Umbilical cord (tissue), 2 donors: ENCODE results near the gene FMNL1. TPM values are rescaled to one million over a fixed set of nuclear protein-coding genes. Genes with fewer than 3 reads are reported as not detected.

ENCODE experiments used
- DNase-seq: peaks from one replicate; pipeline ENCODE4 v3.0.0-alpha.2; 2015; ENCODE audit warnings: low spot score
- total RNA-seq: library from RNA; depleted of rRNA; stranded (reverse); fragments of >200 nt; gene quantifications from one replicate; pipeline ENCODE4 v1.2.3, GENCODE V29; 2014; ENCODE audit warnings: low replicate concordance; ENCODE audit not compliant: insufficient read depth

FMNL1 gene
- total RNA-seq, 1 donor from 2014 or later: 3.1 TPM

DNA sequence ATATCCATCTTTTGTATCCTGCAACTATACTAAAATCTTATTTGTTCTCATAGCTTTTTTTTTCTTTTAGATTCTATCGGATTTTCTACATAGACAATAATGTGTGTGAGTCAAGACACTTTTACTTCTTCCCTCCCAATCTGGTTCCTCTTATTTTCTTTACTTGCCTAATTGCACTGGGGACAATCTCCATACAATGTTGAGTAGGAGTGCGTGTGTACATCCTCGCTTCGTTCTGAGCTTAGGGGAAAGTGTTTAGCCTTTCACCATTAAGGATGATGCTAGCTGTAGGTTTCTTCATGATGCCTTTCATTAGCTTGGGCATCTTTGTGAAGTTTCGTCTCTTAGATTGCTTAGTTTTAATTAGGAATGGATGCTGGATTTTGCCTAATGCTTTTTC lies 37.3 kb downstream of the FMNL1 start:
- DNase-seq: no peak

DNA sequence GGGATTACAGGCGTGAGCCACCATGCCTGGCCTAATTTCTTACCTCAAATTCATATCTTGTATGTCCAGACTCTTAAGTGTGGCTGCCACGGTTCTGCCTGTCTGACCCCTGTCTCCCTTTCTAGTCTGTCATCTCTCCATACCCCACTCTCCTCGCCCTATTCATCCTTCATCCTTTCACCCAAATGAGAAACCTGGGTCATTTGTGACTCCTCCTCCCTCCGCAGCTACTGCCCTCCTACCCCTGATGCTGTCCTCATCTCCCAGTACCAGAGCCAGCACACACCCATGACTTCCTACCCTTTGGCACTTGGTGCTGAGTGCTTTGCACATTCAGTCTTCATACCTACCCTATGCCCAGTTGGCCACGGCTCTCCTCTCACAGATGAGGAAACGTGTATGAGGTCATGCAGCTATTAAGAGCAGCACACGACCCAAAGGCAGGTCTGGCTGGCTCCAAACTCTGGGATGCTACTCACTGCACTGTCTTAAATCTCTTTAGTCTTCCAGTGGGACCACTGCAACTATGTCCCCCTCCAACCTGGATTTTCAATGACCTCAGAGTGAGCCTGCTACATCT lies 38.6 kb downstream of the FMNL1 start:
- no peak for DNase-seq

DNA sequence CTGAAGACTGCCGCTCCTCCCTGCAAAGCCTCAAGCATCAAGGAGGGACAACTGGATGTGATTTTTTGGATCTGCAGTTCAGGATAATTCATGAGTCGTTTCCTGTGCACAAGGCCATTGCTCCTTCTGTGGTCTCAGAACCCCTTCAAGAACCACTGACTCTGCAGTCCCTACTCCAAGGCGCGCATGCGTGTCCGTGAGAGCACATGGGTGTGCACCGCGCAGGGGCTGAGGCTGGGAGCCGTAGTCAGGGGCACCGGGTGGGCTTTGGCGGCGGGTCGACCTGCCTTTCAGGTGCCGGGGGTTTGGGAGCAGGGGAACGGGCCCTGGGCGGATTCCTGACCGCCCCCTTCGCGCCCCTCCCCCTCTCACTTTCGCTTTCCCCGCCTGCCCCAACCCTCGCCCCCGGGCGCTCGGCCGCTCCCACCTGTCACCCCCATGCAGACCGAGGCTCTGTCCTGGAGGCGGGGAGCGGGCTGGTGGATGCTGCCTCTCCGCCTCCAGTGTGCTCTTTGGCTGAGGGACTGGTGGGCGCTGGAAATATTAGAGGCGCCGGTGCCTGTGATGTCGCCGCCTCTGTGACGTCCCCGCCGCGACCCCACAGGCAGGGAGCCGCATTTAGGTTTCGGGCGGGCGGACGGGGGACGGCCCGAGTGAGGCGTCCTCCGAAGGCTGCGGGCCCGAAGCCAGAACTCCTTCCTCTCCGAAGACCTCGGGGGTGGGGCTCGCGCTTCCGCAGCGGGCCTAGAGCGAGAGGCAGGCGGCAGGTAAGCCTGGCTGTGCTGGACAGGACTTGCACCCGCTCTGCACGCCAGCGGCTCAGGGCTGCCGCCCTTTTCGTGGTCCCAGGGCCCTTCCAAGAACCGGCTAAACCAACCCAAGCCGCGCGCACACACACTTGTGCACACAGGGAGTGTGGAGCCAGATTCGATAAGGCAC lies 40.2 kb downstream of the FMNL1 start, which contains the start of gene SPATA32:
Gene SPATA32 (minus strand): TSS at position 518 of the 939 bp plus-strand sequence. CDS start 78 bp downstream, at position 440.
- DNase-seq: peak; percentile 53

DNA sequence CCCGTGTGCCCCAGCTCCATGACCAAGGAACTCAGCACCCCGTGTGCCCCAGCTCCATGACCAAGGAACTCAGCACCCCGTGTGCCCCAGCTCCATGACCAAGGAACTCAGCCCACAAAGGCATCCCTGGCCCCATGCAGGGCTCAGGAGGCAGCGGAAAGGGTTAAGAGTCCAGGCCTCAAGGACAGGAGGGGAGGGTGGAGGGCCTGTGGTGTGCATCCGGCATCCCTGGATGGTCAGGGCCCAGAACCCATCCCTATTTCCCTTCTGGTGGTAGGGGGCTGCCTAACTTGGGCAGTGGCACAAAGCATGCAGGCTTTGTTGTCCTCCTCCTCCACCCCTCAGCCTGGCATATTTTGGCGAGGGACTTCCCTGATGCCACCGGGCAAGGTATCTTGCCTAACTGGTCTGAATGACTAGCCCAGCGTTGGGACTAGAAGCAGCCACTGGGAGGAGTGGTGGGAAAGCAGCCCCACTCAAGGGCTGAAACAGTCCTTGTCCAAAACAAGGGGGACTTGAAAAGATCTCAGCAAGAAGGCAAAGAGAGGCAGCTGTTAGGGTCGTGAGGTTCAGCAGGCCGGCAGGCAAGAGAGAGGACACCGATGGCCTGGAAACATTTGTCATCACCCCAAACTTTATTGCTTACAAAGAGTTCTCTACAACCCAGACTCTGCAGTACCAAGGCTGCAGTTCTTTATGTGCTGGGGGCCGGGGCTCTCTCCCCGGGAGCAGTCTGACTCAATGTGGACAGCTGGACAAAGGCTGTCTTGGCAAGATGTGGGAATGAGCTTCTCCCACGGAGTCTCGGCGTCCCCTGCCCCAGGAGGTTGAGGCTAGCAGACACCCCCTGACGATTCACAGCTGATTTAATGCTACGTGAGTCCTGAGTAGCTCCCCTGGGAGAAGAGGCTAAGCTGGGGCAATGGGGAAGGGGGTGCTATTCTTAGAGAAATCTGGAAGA lies 41.1 kb downstream of the FMNL1 start:
- DNase-seq: no peak

DNA sequence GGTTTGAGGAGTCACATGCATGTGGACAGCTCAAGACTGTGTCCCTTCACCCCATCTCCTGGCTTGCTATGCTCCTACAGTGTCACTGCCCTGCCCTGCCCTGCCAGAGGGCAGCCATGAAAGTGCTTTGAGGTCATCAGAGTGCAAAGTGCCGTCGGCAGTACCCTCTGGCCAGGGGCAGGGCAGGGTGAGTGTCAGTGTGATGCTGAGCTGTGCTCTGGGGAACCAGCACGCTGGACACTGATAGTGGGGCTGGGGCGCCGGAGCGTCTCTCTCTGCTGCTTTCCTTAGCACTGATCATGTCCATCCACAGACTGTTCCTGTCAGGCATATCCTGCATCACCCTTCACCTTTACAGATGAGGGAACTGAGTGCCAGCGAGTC lies 41.8 kb downstream of the FMNL1 start:
- no peak for DNase-seq

DNA sequence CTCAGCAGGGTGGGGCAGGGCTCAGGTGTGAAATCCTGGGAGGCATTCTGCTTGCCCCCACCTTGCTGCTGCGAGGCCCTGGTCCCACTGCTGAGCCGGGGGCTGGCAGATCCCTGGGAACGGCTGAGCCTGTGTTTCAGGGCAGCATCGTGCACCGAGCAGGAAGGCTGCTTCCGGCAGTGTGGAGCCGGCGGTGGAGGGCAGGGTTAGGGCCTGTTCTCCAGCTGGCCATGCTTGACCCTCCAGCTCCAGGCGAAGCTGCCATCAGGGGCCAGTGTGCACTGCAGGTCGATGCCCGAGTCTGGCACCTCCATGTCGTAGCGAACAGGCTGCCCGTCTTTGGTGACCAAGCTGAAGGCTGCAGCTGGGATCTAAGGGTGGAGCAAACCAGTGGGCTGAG lies 42.7 kb downstream of the FMNL1 start:
- no peak for DNase-seq

DNA sequence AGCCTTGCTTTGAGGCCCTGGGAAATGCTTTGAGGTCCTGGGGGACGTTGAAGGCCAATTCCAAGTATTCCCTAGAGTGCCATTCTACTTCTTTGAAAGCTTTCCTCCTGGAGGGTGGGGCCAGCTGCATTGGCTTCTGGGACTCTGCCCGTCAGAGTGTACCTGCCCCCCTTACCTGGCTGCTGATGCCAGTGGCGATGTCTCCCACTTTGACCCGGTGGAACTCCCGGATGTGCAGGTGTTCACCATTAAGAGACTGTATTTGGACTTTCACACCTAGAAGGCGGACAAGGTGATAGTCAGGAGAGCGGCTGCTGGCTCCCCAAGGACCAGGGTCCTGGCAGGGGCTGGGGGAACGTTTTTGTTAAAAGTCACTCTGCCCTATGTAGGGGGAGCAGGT lies 43.3 kb downstream of the FMNL1 start:
- DNase-seq: no peak

DNA sequence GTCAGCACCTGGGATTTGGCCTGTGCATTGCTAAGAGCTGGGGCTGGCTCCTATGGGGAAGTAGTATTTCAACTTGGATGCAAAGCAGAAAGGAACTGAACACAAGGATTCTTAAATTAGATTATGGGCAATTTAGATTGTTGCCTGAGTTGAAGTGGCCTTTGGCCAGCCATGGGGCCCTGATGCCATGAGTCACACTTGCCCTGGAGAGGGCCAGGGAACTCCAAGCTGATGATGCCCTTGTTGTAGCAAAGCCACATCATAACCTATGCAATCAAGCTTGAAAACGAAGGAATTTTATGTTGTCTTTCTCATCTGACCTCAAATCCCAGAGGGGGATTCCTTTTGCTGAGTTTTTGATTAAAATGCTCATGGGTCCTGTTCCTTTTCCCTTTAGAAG lies 44.1 kb downstream of the FMNL1 start:
- no peak for DNase-seq

DNA sequence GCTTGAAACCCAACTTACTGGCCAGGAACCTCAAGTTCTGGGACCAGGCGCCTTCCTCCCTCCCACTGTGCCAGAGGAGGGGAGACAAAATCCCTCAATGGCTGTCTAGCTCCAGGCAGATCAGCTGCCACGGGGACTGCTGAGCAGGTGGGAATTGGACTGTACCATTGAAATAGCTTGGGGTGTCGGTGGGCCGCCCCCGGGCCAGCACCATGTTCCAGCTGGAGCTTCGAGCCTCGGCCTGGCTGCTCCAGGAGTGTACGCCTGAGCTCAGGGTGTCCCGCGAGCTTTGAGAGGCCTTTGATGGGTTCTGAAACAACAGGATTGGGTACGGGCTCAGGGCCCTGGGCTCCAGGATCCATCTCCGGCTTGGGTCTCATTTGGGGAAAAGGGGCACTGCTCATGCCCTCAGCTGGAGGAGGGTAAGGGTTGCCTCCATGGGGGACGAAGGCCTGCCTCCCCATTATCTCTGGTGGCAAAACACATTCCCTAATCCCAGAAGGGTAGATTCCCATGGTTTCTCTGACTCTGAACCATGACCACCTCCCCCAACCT lies 44.8 kb downstream of the FMNL1 start:
- no peak for DNase-seq

DNA sequence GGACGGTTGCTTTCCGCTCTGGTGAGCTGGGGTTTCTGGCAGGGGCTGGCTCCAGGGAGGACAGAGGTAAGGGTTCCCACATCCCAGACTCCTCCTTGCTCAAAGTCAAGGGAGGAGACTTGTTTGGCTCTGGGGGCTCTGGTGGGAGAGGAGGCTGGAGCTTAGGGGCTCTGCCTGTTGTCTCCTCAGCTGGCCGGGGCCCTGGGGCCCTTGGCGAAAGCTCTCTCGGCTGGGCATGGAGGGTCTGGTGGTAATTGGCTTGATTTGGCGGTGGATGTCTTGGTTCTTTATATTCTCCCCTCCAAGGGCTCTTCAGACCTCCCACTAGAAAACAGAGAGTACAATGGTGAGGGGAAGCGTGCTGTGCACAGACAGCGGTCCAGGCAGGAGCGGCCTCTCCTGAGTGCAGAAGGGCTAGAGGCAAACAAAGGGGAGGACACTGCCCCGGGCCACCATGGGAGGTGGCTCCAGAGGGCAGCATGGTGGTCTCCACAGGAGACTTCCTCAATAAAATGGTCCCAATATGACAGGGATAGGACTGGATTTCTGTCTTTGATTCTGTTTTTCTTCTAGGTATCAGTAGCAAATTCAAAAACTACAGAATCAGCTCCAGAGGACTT lies 45.9 kb downstream of the FMNL1 start:
- no peak for DNase-seq

DNA sequence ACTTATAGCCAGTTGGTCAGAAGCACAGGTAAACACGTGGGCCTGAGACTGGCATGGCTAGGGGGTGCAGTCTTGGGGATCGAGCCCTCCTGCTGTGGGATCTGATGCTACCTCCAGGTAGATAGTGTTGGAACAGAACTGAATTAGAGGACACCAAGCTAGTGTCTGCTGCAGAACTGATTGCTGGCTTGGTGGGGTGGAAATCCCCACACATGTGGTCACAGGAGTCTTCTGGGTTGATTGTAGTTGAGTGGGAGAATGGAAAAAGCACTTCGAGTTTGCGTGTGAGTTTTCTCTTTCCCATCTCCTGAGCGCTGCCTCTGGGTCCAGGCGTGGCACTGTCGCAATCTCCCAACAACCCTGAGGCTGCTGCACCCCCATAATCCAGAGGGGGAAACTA lies 48.2 kb downstream of the FMNL1 start:
- DNase-seq: no peak

DNA sequence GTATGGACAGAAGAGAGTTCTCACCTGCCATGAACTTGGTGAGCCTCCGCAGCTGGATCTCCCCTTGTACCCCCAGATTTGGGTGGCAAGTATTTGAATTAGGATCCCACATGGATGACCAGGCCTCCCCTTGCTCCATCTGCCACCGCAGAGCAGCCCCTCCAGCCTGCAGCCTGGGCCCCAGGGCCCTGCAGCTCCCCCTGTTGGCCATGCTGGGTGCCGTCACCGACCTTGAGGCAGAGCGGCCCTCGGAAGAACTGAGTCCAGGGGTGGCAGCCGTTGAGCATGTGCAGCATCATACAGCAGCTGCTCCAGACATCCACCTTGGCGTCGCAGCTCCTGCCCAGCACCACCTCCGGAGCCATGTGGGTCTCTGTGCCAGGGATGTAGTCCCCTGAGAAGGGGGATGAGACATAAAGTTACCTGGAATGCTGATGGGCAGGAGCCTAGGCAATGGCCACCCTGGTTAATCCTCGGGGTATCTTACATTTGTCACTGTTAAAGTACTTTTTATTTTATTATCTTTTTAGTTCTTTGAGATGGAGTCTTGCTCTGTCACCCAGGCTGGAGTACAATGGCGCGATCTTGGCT lies 49.2 kb downstream of the FMNL1 start:
- no peak for DNase-seq

DNA sequence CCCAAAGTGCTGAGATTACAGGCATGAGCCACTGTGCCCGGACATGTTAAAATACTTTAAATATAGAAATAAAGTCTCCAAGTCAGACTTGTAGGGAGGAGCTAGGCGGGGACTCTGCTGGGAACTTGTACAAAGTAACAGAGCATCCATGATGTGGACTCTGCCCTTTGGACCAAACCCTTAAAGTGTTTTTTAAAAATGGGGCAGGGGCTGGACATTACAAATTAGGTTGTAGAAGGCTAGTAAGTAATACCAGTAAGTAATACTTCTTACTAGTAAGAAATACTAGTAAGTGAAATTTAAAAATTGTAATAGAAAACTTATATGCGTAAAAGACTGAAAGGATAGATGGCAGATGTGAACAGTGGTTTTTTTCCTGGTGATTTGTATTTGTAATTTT lies 49.9 kb downstream of the FMNL1 start:
- DNase-seq: no peak

DNA sequence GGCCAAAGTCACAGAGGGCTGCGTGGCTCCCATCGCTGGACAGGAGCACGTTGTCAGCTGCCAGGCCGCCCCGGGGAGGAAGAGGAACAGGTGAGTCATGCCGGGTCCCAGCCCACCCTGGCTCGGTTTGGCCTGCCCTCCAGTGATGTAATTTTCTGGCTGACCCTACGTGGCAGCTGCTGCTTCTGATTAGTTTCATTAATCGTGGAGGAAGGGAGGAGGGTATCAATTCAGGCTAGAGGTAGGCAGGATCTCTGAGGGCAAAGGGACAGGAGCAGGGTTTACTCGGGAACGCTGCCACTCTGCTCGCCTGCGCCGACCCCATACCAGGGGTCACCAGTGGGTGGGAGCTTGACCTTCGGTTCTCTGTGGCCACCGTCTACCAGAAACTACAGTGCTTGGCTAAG lies 51.9 kb downstream of the FMNL1 start:
- no peak for DNase-seq

DNA sequence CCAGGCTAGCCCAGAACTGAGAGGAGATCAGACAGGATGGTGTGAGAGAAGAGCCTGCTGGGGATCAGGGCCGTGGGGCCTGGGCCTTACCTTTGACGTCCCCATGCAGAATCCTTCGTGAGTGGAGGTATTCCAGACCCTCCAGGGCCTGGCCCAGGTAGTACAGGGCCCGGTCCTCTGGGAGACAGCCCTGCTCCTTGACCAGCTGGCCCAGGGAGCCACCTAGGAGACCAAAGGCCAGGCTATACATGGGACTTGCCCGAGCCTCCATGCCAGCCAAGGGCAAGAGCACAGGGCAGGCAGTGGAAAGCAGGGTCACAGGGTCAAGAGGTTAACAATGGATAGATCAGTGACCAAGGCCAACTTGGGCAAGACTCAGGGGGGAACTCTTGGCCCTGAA lies 52.3 kb downstream of the FMNL1 start:
- no peak for DNase-seq

DNA sequence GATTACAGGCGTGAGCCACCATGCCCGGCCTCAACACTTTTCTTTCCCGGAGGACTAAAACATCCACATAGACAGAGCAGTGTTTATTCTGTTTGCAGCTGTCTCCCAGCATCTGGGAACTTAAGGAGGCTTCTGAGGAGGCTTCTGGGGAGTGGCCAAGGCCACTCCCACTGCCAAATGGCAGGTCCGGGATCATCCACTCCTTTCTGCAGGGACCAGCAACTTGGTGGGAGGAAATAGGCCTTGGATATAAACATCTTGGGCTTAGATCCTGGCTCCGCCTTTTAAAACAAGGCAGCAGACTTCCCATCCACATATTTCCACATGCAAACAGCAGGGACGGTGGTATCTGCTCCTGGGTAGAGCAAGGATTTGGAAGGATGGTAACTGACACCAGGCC lies 54.3 kb downstream of the FMNL1 start:
- DNase-seq: peak; percentile 41

DNA sequence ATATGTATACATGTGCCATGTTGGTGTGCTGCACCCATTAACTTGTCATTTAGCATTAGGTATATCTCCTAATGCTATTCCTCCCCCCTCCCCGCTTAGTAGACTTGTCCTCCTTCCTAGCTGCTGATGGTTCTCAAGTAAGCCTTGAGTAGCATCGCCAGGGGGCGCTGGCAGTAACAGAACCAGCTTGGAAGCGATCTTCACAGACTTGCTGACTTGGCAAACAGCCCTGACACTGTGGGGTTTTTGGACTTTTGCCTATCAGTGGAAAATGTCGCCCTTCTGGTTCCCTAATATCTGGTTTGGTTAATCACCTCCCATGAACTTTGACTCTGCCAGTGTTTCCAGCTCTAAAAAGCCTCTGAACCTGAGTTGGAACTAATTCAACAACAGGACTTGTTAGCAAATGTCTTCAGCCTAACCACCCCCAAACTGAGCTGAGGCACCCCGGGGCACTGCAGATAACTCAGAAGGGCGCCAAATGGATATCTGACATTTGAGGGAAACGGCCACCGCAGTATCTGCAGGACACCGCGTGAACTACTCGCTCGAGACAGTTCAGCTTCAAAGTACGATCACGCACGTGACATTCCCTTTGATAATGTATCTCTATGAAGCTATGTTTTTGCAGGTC lies 55.6 kb downstream of the FMNL1 start:
- DNase-seq: peak; percentile 92

DNA sequence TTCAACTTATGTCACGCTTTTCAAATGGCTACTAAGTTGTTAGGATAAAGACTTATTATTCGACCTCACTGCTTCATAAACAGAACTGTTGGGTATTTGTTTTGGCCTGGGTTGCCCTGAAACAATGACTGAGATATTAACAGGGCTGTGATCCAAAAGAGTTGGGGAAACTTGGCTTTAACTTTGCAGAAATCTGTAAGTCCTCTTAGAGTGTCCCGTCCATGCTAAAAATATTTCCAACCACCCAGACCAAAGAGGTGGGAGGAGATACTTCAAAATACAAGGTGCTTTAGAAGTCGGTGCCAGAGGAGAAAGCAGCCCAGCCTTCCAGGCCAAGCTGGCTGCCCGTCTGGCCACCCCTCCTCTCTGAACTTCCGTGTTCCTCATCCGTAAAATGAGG lies 56.3 kb downstream of the FMNL1 start:
- DNase-seq: peak; percentile 29

DNA sequence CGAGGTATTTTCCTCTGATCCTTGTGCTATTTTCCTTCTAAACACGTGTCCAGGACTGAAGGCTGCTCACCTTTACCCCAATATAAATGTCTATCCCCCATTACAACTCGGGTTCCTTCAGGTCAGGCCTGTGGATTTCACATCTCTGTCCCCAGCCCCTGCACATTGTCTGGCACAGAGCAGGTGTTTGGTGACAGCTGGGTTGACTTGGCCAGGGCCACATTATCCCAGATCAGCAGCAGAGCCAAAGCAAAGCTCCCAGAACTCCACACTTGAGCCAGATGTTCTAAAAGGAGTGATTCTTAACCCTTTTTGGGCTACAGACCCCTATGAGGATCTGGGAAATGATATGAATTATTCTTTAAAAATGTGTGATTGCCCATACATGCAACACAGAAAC lies 58.2 kb downstream of the FMNL1 start:
- DNase-seq: no peak
